Liver (tissue), 9 donors: ENCODE data around the gene TULP4. TPM values are rescaled to one million over a fixed set of nuclear protein-coding genes. Genes with fewer than 3 reads are reported as not detected.
A peak's percentile ranks its signal among the peaks of the same experiment; 100 is the strongest.

Source experiments
- DNase-seq: peaks from one replicate; pipeline ENCODE4 v3.0.0-alpha.2; 2017; ENCODE audit warnings: low spot score
- H3K27ac ChIP-seq, 2 donors: one replicate each; pipeline ENCODE4 v1.7.0; 2013; ENCODE audit warnings: inconsistent platforms in 2 of 2, low read length in 2 of 2, control low read depth in 1 of 2, low read depth in 1 of 2, mild to moderate bottlenecking in 1 of 2
- H3K27me3 ChIP-seq, 4 donors: one replicate each; pipeline versions ENCODE4 v1.6.1 to v1.7.0; 2013; ENCODE audit warnings: low read length in 3 of 4, inconsistent platforms in 1 of 4, mild to moderate bottlenecking in 1 of 4, moderate library complexity in 1 of 4; ENCODE audit not compliant: control insufficient read depth in 4 of 4, insufficient read depth in 4 of 4
- H3K36me3 ChIP-seq, 4 donors: one replicate each; pipeline versions ENCODE4 v1.6.1 to v1.7.0; 2013; ENCODE audit warnings: low read length in 3 of 4, mild to moderate bottlenecking in 3 of 4, low read depth in 1 of 4, moderate library complexity in 1 of 4; ENCODE audit not compliant: control insufficient read depth in 4 of 4, insufficient read depth in 3 of 4
- H3K4me1 ChIP-seq, 4 donors: one replicate each; pipeline versions ENCODE4 v1.6.1 to v1.7.0; 2013; ENCODE audit warnings: low read length in 3 of 4, mild to moderate bottlenecking in 3 of 4, moderate library complexity in 1 of 4; ENCODE audit not compliant: control insufficient read depth in 4 of 4, insufficient read depth in 4 of 4
- H3K4me3 ChIP-seq, 3 donors: one replicate each; pipeline versions ENCODE4 v1.6.1 to v1.7.0; 2013; ENCODE audit warnings: low read length in 3 of 3, control low read depth in 1 of 3, low read depth in 1 of 3, mild to moderate bottlenecking in 1 of 3
- H3K9ac ChIP-seq, 2 donors: one replicate each; pipeline ENCODE4 v1.7.0; 2013; ENCODE audit warnings: low read length in 2 of 2, mild to moderate bottlenecking in 2 of 2, moderate library complexity in 2 of 2, control low read depth in 1 of 2, low read depth in 1 of 2
- H3K9me3 ChIP-seq, 4 donors: one replicate each; pipeline versions ENCODE4 v1.6.1 to v1.7.0; 2013; ENCODE audit warnings: low read length in 3 of 4; ENCODE audit not compliant: control insufficient read depth in 4 of 4
- EGR1 ChIP-seq, 2 donors: IDR thresholded peaks; 2 replicates each; pipeline ENCODE4 v1.6.1; 2016 to 2018; ENCODE audit warnings: antibody characterized with exemption in 2 of 2, low read depth in 2 of 2
- FOXA1 ChIP-seq: IDR thresholded peaks from 2 replicates; pipeline ENCODE4 v1.6.1; 2016; ENCODE audit warnings: antibody characterized with exemption
- FOXA2 ChIP-seq: IDR thresholded peaks from 2 replicates; pipeline ENCODE4 v1.6.1; 2016; ENCODE audit warnings: antibody characterized with exemption
- GABPA ChIP-seq, 2 donors: IDR thresholded peaks in 1 of 2; conservative IDR thresholded peaks in 1 of 2; 2 replicates each; pipeline ENCODE4 v1.6.1; 2016; ENCODE audit warnings: antibody characterized with exemption in 2 of 2, mild to moderate bottlenecking in 1 of 2, moderate library complexity in 1 of 2
- HNF4A ChIP-seq, 2 donors: conservative IDR thresholded peaks; 2 replicates each; pipeline ENCODE4 v1.6.1; 2016; ENCODE audit warnings: antibody characterized with exemption in 2 of 2, mild to moderate bottlenecking in 2 of 2
- NR2F2 ChIP-seq: IDR thresholded peaks from 2 replicates; pipeline ENCODE4 v1.6.1; 2016; ENCODE audit warnings: antibody characterized with exemption
- RAD21 ChIP-seq, 2 donors: IDR thresholded peaks; 2 replicates each; pipeline ENCODE4 v1.6.1; 2016; ENCODE audit warnings: antibody characterized with exemption in 2 of 2, mild to moderate bottlenecking in 2 of 2
- RXRA ChIP-seq, 2 donors: IDR thresholded peaks; 2 replicates each; pipeline ENCODE4 v1.6.1; 2017 to 2018; ENCODE audit warnings: antibody characterized with exemption in 2 of 2, mild to moderate bottlenecking in 1 of 2
- SP1 ChIP-seq: IDR thresholded peaks from 2 replicates; pipeline ENCODE4 v1.6.1; 2018; ENCODE audit warnings: antibody characterized with exemption, mild to moderate bottlenecking
- TAF1 ChIP-seq: conservative IDR thresholded peaks from 2 replicates; pipeline ENCODE4 v1.6.1; 2016; ENCODE audit warnings: antibody characterized with exemption, mild to moderate bottlenecking
- YY1 ChIP-seq: IDR thresholded peaks from 2 replicates; pipeline ENCODE4 v1.6.1; 2016; ENCODE audit warnings: antibody characterized with exemption, mild to moderate bottlenecking
- WGBS: extraction: QIAGEN DNeasy Blood & Tissue Kit; methylation state at CpG from one replicate; pipeline ENCODE4 v1.1.7; 2013; 5-methylcytosine and 5-hydroxymethylcytosine counted together
- polyA plus RNA-seq, 2 donors: library from polyadenylated mRNA; stranded (reverse) in 1 of 2; unstranded in 1 of 2; fragments of 200-250 nt in 1 of 2; fragments of >200 nt in 1 of 2; fragmentation: Nextera tagmentation in 1 of 2; extraction: Ambion mirVana in 1 of 2; gene quantifications; one replicate each; pipeline versions ENCODE4 v1.2.1 to v1.2.3, GENCODE V29; 2013 to 2015
- total RNA-seq, 2 donors: library from RNA; depleted of rRNA; stranded (reverse); fragments of >200 nt; gene quantifications; one replicate each; pipeline ENCODE4 v1.2.3, GENCODE V29; 2014
- TF ChIP-seq, protein P1 (sequence below): fragments of 150-350 bp; IDR thresholded peaks from 2 replicates; pipeline ENCODE4 v1.5.1; 2017; ENCODE audit warnings: improper control_type of control experiment, low read depth, low read length; ENCODE audit not compliant: missing input control
- TF ChIP-seq, protein P2 (sequence below): IDR thresholded peaks from 2 replicates; pipeline ENCODE4 v1.6.1; 2016; ENCODE audit warnings: antibody characterized with exemption, mild to moderate bottlenecking
- donor health status: healthy.
- donor health status: healthy.
- donor health status: healthy.
- donor health status: healthy.
- donor health status: healthy.

The TULP4 gene
- total and polyA plus RNA-seq, 4 donors, result 2.2 to 53.3 (median 18.0) TPM

DNA sequence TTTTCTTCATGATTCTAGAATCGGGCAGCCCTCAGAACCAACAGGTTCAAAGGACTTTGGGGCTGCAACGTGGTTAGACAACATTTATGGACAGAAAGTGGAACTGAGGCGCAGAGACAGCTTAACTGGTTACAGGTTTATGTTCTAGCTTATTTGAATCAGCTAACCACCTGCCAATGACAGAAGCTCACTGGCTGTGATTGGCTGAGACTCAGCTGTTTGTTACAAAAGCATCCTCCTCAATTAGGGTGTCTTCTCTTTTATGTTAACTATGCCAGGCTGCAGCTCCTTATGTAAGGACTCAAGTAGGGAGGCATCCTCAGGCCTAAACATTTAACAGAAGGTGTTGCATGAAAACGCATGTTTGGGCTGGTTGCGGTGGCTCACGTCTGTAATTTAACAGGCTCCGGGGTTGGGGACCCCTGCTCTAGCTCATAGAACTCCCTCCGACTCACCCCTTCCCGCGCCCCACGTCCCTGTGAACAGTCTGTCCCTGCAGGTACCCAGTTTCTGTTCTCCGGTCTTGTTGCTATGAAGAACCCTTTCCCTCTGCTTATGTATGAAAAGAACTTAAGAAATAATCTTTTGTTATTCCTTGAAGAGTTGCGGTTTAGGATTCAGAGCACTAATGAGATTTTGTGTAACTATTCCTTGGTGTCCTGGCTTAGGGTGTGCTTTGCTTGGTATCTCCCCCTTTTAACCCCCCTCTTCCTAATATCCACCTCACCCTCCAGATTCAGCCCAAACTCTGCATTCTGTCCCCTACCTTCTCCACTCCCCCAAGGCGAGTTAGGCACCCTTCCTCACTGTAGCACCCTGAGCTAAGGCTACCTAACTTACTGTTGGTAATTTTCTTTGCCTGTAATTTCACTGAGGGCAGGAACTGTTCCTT, 246.4 kb downstream of the TULP4 start (continued):
- TF ChIP-seq YY1 (no peak), FOXA2 (no peak), TAF1 (no peak)

DNA sequence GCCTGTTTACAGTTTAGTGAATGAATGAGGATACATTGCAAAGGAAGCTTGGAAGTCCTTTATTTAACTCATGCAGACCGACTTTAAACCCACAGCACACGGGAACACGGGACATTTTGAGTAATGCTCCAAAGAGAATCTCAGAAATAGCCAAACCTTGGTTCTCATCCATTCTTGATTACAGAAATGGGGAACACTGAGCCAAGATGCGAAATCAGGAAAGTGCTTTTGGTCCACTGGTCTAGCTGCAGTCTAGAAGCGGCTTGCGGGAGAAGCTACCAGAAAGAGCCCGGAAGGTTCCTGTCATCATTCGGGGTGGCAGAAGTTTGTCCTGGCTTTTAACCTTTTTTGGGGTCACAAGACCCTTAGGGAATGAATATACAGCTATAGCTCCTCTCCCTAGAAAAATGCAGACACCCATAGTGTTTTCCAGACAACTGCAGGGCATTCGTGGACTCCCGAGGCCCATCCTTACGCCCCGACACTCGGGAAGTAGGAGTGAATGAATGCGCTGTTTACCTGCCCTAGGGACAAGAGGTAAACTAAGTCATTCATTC, 247.2 kb downstream of the TULP4 start:
- H3K27me3 ChIP-seq, result no peaks in the 10 kb centered on the region
- WGBS, result 49% methylated on average over 14 of the region's 14 CpGs
- H3K9ac ChIP-seq, result peak overlapping the region; percentile 39 to 79
- no peaks in the 10 kb centered on the region for H3K9me3 ChIP-seq
- TF ChIP-seq RXRA (IDR thresholded peaks at IDR 0.05), result no peak
- TF ChIP-seq, protein P1, sequence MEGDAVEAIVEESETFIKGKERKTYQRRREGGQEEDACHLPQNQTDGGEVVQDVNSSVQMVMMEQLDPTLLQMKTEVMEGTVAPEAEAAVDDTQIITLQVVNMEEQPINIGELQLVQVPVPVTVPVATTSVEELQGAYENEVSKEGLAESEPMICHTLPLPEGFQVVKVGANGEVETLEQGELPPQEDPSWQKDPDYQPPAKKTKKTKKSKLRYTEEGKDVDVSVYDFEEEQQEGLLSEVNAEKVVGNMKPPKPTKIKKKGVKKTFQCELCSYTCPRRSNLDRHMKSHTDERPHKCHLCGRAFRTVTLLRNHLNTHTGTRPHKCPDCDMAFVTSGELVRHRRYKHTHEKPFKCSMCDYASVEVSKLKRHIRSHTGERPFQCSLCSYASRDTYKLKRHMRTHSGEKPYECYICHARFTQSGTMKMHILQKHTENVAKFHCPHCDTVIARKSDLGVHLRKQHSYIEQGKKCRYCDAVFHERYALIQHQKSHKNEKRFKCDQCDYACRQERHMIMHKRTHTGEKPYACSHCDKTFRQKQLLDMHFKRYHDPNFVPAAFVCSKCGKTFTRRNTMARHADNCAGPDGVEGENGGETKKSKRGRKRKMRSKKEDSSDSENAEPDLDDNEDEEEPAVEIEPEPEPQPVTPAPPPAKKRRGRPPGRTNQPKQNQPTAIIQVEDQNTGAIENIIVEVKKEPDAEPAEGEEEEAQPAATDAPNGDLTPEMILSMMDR, result no peak
- H3K4me3 ChIP-seq, result peak overlapping the region; percentile 76 to 96 (median 95)
- peaks cover 3 to 18% (median 11%) of the 10 kb centered on the region in 4 donors for H3K4me1 ChIP-seq
- peaks cover 0 to 2% (median 0%) of the 10 kb centered on the region in 4 donors for H3K36me3 ChIP-seq
- no peak for DNase-seq
- H3K27ac ChIP-seq, result peak overlapping the region; percentile 72 to 79

DNA sequence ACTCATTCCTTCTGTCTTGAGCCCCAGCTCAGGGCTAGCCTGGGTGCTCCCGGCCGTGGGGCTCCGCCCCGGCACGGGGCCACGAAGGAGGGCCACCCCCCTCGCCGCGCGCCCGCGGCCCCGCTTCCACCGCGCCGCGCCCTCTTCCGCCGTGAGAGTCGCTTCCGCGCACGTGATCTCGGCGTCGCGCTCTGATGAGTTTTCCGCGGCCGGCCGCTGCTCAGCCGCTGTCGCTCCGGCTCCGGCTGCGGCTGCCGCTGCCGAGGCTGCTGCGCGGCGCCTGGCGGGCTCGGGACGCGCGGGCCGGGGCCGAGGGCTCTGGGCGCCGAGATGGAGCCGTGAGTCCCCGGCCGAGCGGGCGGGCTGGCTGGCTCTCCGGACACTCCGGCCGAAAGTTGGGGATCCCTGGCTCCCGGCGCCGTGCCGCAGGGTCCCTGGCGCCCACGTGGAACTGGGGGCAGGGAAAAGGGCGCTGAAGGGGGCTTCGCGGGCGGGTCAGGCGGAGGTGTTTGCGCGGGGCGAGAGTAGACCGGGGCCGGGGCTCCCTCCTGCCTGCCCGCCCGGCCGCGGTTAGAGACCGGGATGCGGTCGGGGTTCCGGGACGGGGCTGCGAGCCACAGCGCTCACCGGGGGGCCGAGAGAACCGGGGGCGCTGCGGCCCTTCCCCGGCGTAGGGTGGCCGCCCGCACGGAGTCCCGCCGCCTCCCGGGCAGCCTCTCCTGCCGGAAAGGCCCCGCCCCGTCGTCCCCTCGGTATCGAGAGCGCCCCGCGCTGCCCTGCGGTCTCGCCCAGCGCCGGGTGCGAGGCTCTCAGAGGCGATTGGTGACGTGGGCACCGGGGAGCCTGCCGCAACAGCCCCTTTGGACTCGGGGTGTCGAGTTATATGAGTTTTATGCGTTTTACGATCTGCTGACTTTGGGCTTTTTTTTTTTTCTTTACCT, 247.9 kb downstream of the TULP4 start, which contains the start of gene TMEM181:
TSS of gene TMEM181 (plus strand) at position 197 of the 941 bp plus-strand sequence. CDS start at position 331, 134 bp downstream.
- peak within 1 kb of the TSS; percentile 79 to 82 for H3K9ac ChIP-seq
- TF ChIP-seq GABPA (IDR thresholded peaks at IDR 0.05 in 1 of 2, conservative IDR thresholded peaks at IDR 0.05 in 1 of 2) (peak in 1 of 2 donors; percentile 56), FOXA1 (no peak), EGR1 (IDR thresholded peaks at IDR 0.05; ENCODE audit: low read depth in 2 of 2) (peak in 1 of 2 donors; percentile 30)

DNA sequence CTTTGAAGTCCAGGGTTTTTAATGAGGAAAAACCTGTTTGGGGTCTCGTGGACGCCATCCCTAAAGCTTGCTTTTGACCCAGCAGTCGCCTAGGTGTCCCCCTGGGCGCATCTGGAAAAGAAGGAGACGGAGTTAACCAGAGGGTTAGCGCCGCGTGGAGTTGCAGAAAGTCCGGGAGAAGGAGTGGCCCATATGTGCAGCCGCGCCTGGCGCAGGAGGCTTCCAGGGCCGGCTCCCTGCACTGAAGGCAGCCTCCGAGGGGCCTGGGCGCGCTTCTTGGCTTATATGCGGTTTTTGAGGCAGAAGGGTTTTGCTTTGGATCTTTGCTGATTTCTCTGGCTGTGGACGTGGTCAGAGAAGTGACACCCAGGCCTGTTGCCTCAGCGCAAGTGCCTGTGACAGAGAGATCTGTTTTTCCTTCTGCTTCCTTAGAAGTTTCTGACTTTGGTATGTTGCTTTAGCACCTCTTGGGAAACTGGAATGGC, 248.6 kb downstream of the TULP4 start:
- whole genome bisulfite sequencing, result 10% methylated on average over 19 of the region's 19 CpGs
- peak overlapping the region in 1 of 2 donors; percentile 82 for H3K9ac ChIP-seq
- peak; percentile 50 for DNase-seq
- no peaks in the 10 kb centered on the region for H3K27me3 ChIP-seq
- peaks cover 0 to 2% (median 0%) of the 10 kb centered on the region in 4 donors for H3K36me3 ChIP-seq
- peaks cover 3 to 18% (median 11%) of the 10 kb centered on the region in 4 donors for H3K4me1 ChIP-seq
- H3K27ac ChIP-seq, result peak overlapping the region; percentile 76 to 79
- H3K4me3 ChIP-seq, result peak overlapping the region; percentile 76 to 96 (median 95)
- H3K9me3 ChIP-seq, result no peaks in the 10 kb centered on the region
- no peak for TF ChIP-seq EGR1 (IDR thresholded peaks at IDR 0.05; ENCODE audit: low read depth in 2 of 2)
- TF ChIP-seq NR2F2, result no peak
- TF ChIP-seq RAD21 (IDR thresholded peaks at IDR 0.05), result no peak
- no peak for TF ChIP-seq HNF4A (conservative IDR thresholded peaks at IDR 0.05)
- no peak for TF ChIP-seq SP1
- no peak for TF ChIP-seq FOXA1
- no peak for TF ChIP-seq GABPA (IDR thresholded peaks at IDR 0.05 in 1 of 2, conservative IDR thresholded peaks at IDR 0.05 in 1 of 2)
- TF ChIP-seq, protein P2, sequence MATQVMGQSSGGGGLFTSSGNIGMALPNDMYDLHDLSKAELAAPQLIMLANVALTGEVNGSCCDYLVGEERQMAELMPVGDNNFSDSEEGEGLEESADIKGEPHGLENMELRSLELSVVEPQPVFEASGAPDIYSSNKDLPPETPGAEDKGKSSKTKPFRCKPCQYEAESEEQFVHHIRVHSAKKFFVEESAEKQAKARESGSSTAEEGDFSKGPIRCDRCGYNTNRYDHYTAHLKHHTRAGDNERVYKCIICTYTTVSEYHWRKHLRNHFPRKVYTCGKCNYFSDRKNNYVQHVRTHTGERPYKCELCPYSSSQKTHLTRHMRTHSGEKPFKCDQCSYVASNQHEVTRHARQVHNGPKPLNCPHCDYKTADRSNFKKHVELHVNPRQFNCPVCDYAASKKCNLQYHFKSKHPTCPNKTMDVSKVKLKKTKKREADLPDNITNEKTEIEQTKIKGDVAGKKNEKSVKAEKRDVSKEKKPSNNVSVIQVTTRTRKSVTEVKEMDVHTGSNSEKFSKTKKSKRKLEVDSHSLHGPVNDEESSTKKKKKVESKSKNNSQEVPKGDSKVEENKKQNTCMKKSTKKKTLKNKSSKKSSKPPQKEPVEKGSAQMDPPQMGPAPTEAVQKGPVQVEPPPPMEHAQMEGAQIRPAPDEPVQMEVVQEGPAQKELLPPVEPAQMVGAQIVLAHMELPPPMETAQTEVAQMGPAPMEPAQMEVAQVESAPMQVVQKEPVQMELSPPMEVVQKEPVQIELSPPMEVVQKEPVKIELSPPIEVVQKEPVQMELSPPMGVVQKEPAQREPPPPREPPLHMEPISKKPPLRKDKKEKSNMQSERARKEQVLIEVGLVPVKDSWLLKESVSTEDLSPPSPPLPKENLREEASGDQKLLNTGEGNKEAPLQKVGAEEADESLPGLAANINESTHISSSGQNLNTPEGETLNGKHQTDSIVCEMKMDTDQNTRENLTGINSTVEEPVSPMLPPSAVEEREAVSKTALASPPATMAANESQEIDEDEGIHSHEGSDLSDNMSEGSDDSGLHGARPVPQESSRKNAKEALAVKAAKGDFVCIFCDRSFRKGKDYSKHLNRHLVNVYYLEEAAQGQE, result no peak

More for the DNA sequence above, 247.9 kb downstream of the TULP4 start, which contains the start of gene TMEM181:
- H3K4me1 ChIP-seq, result peaks cover 3 to 18% (median 11%) of the 10 kb centered on the region in 4 donors
- no peaks in the 10 kb centered on the region for H3K9me3 ChIP-seq
- WGBS, result under 1% methylated on average over 120 of the region's 120 CpGs
- H3K36me3 ChIP-seq, result peaks cover 0 to 2% (median 0%) of the 10 kb centered on the region in 4 donors
- peak within 1 kb of the TSS; percentile 76 to 79 for H3K27ac ChIP-seq
- peak; percentile 86 for DNase-seq
- peak within 1 kb of the TSS; percentile 76 to 96 (median 95) for H3K4me3 ChIP-seq
- H3K27me3 ChIP-seq, result no peaks in the 10 kb centered on the region
